ENCODE data around the gene SPATA13.

- no peak for TF ChIP-seq CTCF (IDR thresholded peaks at IDR 0.05; ENCODE audit: borderline replicate concordance, extremely low read depth, low read length, poor library complexity, severe bottlenecking)
- TF ChIP-seq EZH2 (IDR thresholded peaks at IDR 0.05; ENCODE audit: borderline replicate concordance, low read depth, low read length, severe bottlenecking) = no peak
Observed at GRCh38 chr13:24172071-24172470, 11.6 kb downstream of the SPATA13 start.

Data from DND-41 (cell line).